Breast epithelium (tissue), 3 donors: Measurements from ENCODE around the gene PPM1L.

ENCODE experiments used
- CTCF ChIP-seq, 3 donors: fragments of 450-650 bp; IDR thresholded peaks; one replicate each; pipeline ENCODE4 v1.5.1; 2016 to 2017; ENCODE audit warnings: antibody characterized with exemption in 3 of 3, mild to moderate bottlenecking in 3 of 3, moderate library complexity in 3 of 3
- POLR2AphosphoS5 ChIP-seq, 3 donors: sonication (generic); formaldehyde crosslinking; IDR thresholded peaks; one replicate each; pipeline ENCODE4 v1.6.1; 2017; ENCODE audit warnings: antibody characterized with exemption in 3 of 3

GRCh38 chr3:160953686-160954085 lies 197.7 kb downstream of the PPM1L start:
- no peak for TF ChIP-seq POLR2AphosphoS5 (IDR thresholded peaks at IDR 0.05)
- TF ChIP-seq CTCF (IDR thresholded peaks at IDR 0.05) = no peak
